Progenitor cell of endocrine pancreas (in vitro differentiated cells): ENCODE results near the gene KLHL41. TPM values are rescaled to one million over a fixed set of nuclear protein-coding genes. Genes with fewer than 3 reads are reported as not detected.
"Not testable (repeated sequence)": the region's sequence is repeated elsewhere in the genome, so short reads cannot be mapped to it uniquely, and the experiment has no call there.

Experiments used
- DNase-seq: peaks from one replicate; pipeline ENCODE4 v3.0.0; 2021; ENCODE audit warnings: low spot score; ENCODE audit not compliant: unreplicated experiment
- H3K27ac Mint-ChIP-seq: 2 replicates; pipeline ENCODE4 v1.8.0; 2021; ENCODE audit warnings: mild to moderate bottlenecking, moderate library complexity, mixed read lengths
- H3K27me3 Mint-ChIP-seq: 2 replicates; pipeline ENCODE4 v1.8.0; 2021; ENCODE audit warnings: mixed read lengths
- H3K36me3 Mint-ChIP-seq: 2 replicates; pipeline ENCODE4 v1.8.0; 2022; ENCODE audit warnings: mixed read lengths; ENCODE audit not compliant: insufficient read depth
- H3K4me1 Mint-ChIP-seq: 2 replicates; pipeline ENCODE4 v1.8.0; 2021; ENCODE audit warnings: low read depth, mixed read lengths
- H3K4me3 Mint-ChIP-seq: 2 replicates; pipeline ENCODE4 v1.8.0; 2021; ENCODE audit warnings: low read depth, mild to moderate bottlenecking, moderate library complexity, mixed read lengths
- H3K9me3 Mint-ChIP-seq: 2 replicates; pipeline ENCODE4 v1.8.0; 2021; ENCODE audit warnings: low read depth, mixed read lengths
- CTCF ChIP-seq: fragments of 200-600 bp; sonication (generic); IDR thresholded peaks from one replicate; pipeline ENCODE4 v1.5.0; 2021; ENCODE audit warnings: antibody characterized with exemption, mild to moderate bottlenecking; ENCODE audit not compliant: unreplicated experiment
- total RNA-seq: library from RNA; stranded (reverse); gene quantifications from 2 replicates; pipeline ENCODE4 v1.2.1, GENCODE V29; 2021

KLHL41 gene
- total RNA-seq, 1 donor from 2014 or later = 0.36 TPM

GRCh38 chr2:169525434-169525833, 15.9 kb downstream of the KLHL41 start:
- no peak for DNase-seq

GRCh38 chr2:169526451-169526850, 16.9 kb downstream of the KLHL41 start:
- no peak for TF ChIP-seq CTCF
- H3K4me1 Mint-ChIP-seq = peaks cover 24% of the 10 kb centered on the region
- peaks cover 12% of the 10 kb centered on the region for H3K36me3 Mint-ChIP-seq
- no peak overlapping the region for H3K4me3 Mint-ChIP-seq
- H3K27ac Mint-ChIP-seq = no peak overlapping the region
- H3K27me3 Mint-ChIP-seq = no peaks in the 10 kb centered on the region
- H3K9me3 Mint-ChIP-seq = no peaks in the 10 kb centered on the region
- DNase-seq = no peak

More at GRCh38 chr2:169525434-169525833, 15.9 kb downstream of the KLHL41 start:
- no peak overlapping the region for H3K4me3 Mint-ChIP-seq
- H3K36me3 Mint-ChIP-seq = peaks cover 9% of the 10 kb centered on the region
- no peak overlapping the region for H3K27ac Mint-ChIP-seq
- H3K27me3 Mint-ChIP-seq = no peaks in the 10 kb centered on the region
- H3K4me1 Mint-ChIP-seq = peaks cover 24% of the 10 kb centered on the region
- H3K9me3 Mint-ChIP-seq = no peaks in the 10 kb centered on the region
- TF ChIP-seq CTCF = no peak

GRCh38 chr2:169528271-169528701, 18.8 kb downstream of the KLHL41 start:
- Mint-ChIP-seq H3K4me1 (peaks cover 21% of the 10 kb centered on the region), H3K27me3 (no peaks in the 10 kb centered on the region), H3K9me3 (no peaks in the 10 kb centered on the region), H3K36me3 (peaks cover 12% of the 10 kb centered on the region), H3K27ac (no peak overlapping the region), H3K4me3 (no peak overlapping the region)
- peak; percentile 36 for DNase-seq
- TF ChIP-seq CTCF = peak; percentile 78

- peaks cover 13% of the 10 kb centered on the region for H3K36me3 Mint-ChIP-seq
- H3K9me3 Mint-ChIP-seq, H3K27ac Mint-ChIP-seq, H3K4me1 Mint-ChIP-seq, DNase-seq, H3K4me3 Mint-ChIP-seq, H3K27me3 Mint-ChIP-seq: not testable (repeated sequence)
Observed at GRCh38 chr2:169539460-169539859, 30.0 kb downstream of the KLHL41 start.

GRCh38 chr2:169540146-169540545, 30.6 kb downstream of the KLHL41 start:
- Mint-ChIP-seq H3K4me1 (no peaks in the 10 kb centered on the region), H3K4me3 (no peak overlapping the region), H3K36me3 (peaks cover 14% of the 10 kb centered on the region), H3K9me3 (no peaks in the 10 kb centered on the region), H3K27me3 (no peaks in the 10 kb centered on the region), H3K27ac (no peak overlapping the region)
- TF ChIP-seq CTCF = no peak
- no peak for DNase-seq

- Mint-ChIP-seq H3K36me3 (peaks cover 9% of the 10 kb centered on the region), H3K27me3 (no peaks in the 10 kb centered on the region), H3K27ac (no peak overlapping the region), H3K9me3 (no peaks in the 10 kb centered on the region), H3K4me3 (no peak overlapping the region), H3K4me1 (no peaks in the 10 kb centered on the region)
- DNase-seq = no peak
- TF ChIP-seq CTCF = no peak
Observed at GRCh38 chr2:169542433-169542832, 32.9 kb downstream of the KLHL41 start.
